ENCODE results near the gene MYL6. TPM values are rescaled to one million over a fixed set of nuclear protein-coding genes. Genes with fewer than 3 reads are reported as not detected.

MYL6 gene
- total and polyA plus RNA-seq, 9 of the 15 experiments (the other 6 are each of a cell fraction or from before 2014, with no cell fraction given) = 557 to 1,664 (median 958) TPM

GRCh38 chr12:56129206-56129941 lies 28.8 kb upstream of the MYL6 start (continued):
- TF ChIP-seq GMEB1 (CRISPR knock-in tag; IDR thresholded peaks at IDR 0.05) (peak; percentile 62), SPI1 (IDR thresholded peaks at IDR 0.05; ENCODE audit: borderline replicate concordance, low read depth, low read length) (no peak), TCFL5 (CRISPR knock-in tag; conservative IDR thresholded peaks at IDR 0.05) (no peak), ZNF384 (IDR thresholded peaks at IDR 0.05; ENCODE audit: low read depth, low read length) (no peak), ZNF316 (IDR thresholded peaks at IDR 0.05) (no peak), FOXO4 (CRISPR knock-in tag; IDR thresholded peaks at IDR 0.05) (no peak), ZNF24 (IDR thresholded peaks at IDR 0.05) (peak; percentile 10; the same call in 1 of the 2 replicates), ZBTB8A (IDR thresholded peaks at IDR 0.05; ENCODE audit: partially characterized antibody) (no peak), ZNF699 (CRISPR knock-in tag; IDR thresholded peaks at IDR 0.05; ENCODE audit: insufficient replicate concordance) (no peak), EZH2 (IDR thresholded peaks at IDR 0.05; ENCODE audit: borderline replicate concordance, low read depth, low read length) (no peak), TSHZ1 (CRISPR knock-in tag; IDR thresholded peaks at IDR 0.05) (no peak), ZNF324 (CRISPR knock-in tag; IDR thresholded peaks at IDR 0.05) (no peak), E2F1 (CRISPR knock-in tag; IDR thresholded peaks at IDR 0.05) (no peak), ZFP1 (CRISPR knock-in tag; IDR thresholded peaks at IDR 0.05) (peak; percentile 34; the same call in 1 of the 2 replicates), ZNF696 (CRISPR knock-in tag; conservative IDR thresholded peaks at IDR 0.05) (no peak), ZNF830 (CRISPR knock-in tag; IDR thresholded peaks at IDR 0.05) (peak; percentile 50; the same call in 1 of the 2 replicates), ARID1B (IDR thresholded peaks at IDR 0.05) (peak; percentile 69), ZNF133 (CRISPR knock-in tag; IDR thresholded peaks at IDR 0.05) (no peak), ESRRA (IDR thresholded peaks at IDR 0.05; ENCODE audit: borderline replicate concordance, low read depth) (peak; percentile 43; the same call in 1 of the 2 replicates), ETS2 (tag; IDR thresholded peaks at IDR 0.05; ENCODE audit: borderline replicate concordance, poor library complexity, severe bottlenecking) (no peak), BRCA1 (IDR thresholded peaks at IDR 0.05) (no peak), BRCA1 (CRISPR knock-in tag; IDR thresholded peaks at IDR 0.05) (no peak)

Data from K562 (cell line).